GM13976 (cell line): ENCODE data around the gene ATP8B1.

Source experiments
- DNase-seq: peaks from one replicate; pipeline ENCODE4 v3.0.0; 2012; ENCODE audit warnings: low spot score
- CTCF ChIP-seq: IDR thresholded peaks from 2 replicates; pipeline ENCODE4 v1.5.1; 2012; ENCODE audit warnings: borderline replicate concordance, mild to moderate bottlenecking; ENCODE audit not compliant: insufficient read depth; ENCODE audit errors: extremely low read depth, missing control alignments, control extremely low read depth
- in situ Hi-C: fragments of 300-500 bp; cut with MboI; formaldehyde crosslinking; loops from one replicate; pipeline ENCODE4 v1.12.0; 2022; ENCODE audit warnings: low sequenced_read_pairs, mixed read lengths, inconsistent platforms; ENCODE audit not compliant: unreplicated experiment

Gene ATP8B1

GRCh38 chr18:57705832-57706595 lies 97.1 kb downstream of the ATP8B1 start:
- in situ Hi-C loops = no loop called here
- no peak for TF ChIP-seq CTCF
- DNase-seq = no peak

GRCh38 chr18:57705011-57705410 lies 98.1 kb downstream of the ATP8B1 start:
- in situ Hi-C loops = no loop called here
- no peak for DNase-seq
- TF ChIP-seq CTCF = no peak

- in situ Hi-C loops = no loop called here
- TF ChIP-seq CTCF = no peak
- no peak for DNase-seq
These were observed 104.4 kb downstream of the ATP8B1 start for GRCh38 chr18:57698571-57699276.

- in situ Hi-C loops = no loop called here
- no peak for TF ChIP-seq CTCF
- no peak for DNase-seq
These were observed 105.7 kb downstream of the ATP8B1 start for GRCh38 chr18:57697426-57697825.

- in situ Hi-C loops = no loop called here
- TF ChIP-seq CTCF = no peak
- no peak for DNase-seq
These were observed 106.8 kb downstream of the ATP8B1 start for GRCh38 chr18:57696271-57696670.

GRCh38 chr18:57691363-57691762 lies 111.8 kb downstream of the ATP8B1 start:
- in situ Hi-C loops = no loop called here
- TF ChIP-seq CTCF = no peak
- DNase-seq = no peak
